ENCODE data around the gene OIT3.
"Not testable (repeated sequence)": the region's sequence is repeated elsewhere in the genome, so short reads cannot be mapped to it uniquely, and the experiment has no call there.

The OIT3 gene

GRCh38 chr10:72913287-72913686, 19.7 kb downstream of the OIT3 start:
- Mint-ChIP-seq H3K27me3 (ENCODE audit: low read depth) (peaks cover 4% of the 10 kb centered on the region), H3K4me1 (ENCODE audit: low read depth) (no peaks in the 10 kb centered on the region), H3K9me3 (no peaks in the 10 kb centered on the region), H3K27ac (no peak overlapping the region), H3K36me3 (ENCODE audit: low read depth) (no peaks in the 10 kb centered on the region), H3K4me3 (no peak overlapping the region)
- DNase-seq (ENCODE audit: low spot score): no peak

GRCh38 chr10:72917201-72917600, 23.7 kb downstream of the OIT3 start:
- H3K36me3 Mint-ChIP-seq (ENCODE audit: low read depth); H3K4me3 Mint-ChIP-seq; H3K27ac Mint-ChIP-seq; DNase-seq (ENCODE audit: low spot score); H3K4me1 Mint-ChIP-seq (ENCODE audit: low read depth): not testable (repeated sequence)
- peaks cover 24% of the 10 kb centered on the region for H3K27me3 Mint-ChIP-seq (ENCODE audit: low read depth)
- H3K9me3 Mint-ChIP-seq: peaks cover 12% of the 10 kb centered on the region

- Mint-ChIP-seq H3K9me3 (peaks cover 15% of the 10 kb centered on the region), H3K27me3 (ENCODE audit: low read depth) (peaks cover 24% of the 10 kb centered on the region)
- not testable (repeated sequence) for H3K27ac Mint-ChIP-seq; H3K4me3 Mint-ChIP-seq; DNase-seq (ENCODE audit: low spot score); H3K4me1 Mint-ChIP-seq (ENCODE audit: low read depth); H3K36me3 Mint-ChIP-seq (ENCODE audit: low read depth)
These were observed 24.3 kb downstream of the OIT3 start for GRCh38 chr10:72917803-72918332.

- no peaks in the 10 kb centered on the region for H3K36me3 Mint-ChIP-seq (ENCODE audit: low read depth)
- H3K27me3 Mint-ChIP-seq (ENCODE audit: low read depth): peaks cover 24% of the 10 kb centered on the region
- no peak overlapping the region for H3K27ac Mint-ChIP-seq
- H3K4me1 Mint-ChIP-seq (ENCODE audit: low read depth): no peaks in the 10 kb centered on the region
- DNase-seq (ENCODE audit: low spot score): no peak
- no peak overlapping the region for H3K4me3 Mint-ChIP-seq
- peaks cover 15% of the 10 kb centered on the region for H3K9me3 Mint-ChIP-seq
These were observed 24.8 kb downstream of the OIT3 start for GRCh38 chr10:72918352-72918751.

- not testable (repeated sequence) for H3K27ac Mint-ChIP-seq; H3K4me3 Mint-ChIP-seq; DNase-seq (ENCODE audit: low spot score); H3K4me1 Mint-ChIP-seq (ENCODE audit: low read depth); H3K36me3 Mint-ChIP-seq (ENCODE audit: low read depth)
- peaks cover 22% of the 10 kb centered on the region for H3K27me3 Mint-ChIP-seq (ENCODE audit: low read depth)
- peaks cover 15% of the 10 kb centered on the region for H3K9me3 Mint-ChIP-seq
These were observed 27.7 kb downstream of the OIT3 start for GRCh38 chr10:72921147-72921683.

GRCh38 chr10:72924351-72924750, 30.8 kb downstream of the OIT3 start:
- Mint-ChIP-seq H3K27me3 (ENCODE audit: low read depth) (peaks cover 20% of the 10 kb centered on the region), H3K36me3 (ENCODE audit: low read depth) (no peaks in the 10 kb centered on the region), H3K27ac (no peak overlapping the region)

GRCh38 chr10:72925951-72926465, 32.5 kb downstream of the OIT3 start:
- peaks cover 9% of the 10 kb centered on the region for H3K27me3 Mint-ChIP-seq (ENCODE audit: low read depth)
- no peak overlapping the region for H3K27ac Mint-ChIP-seq
- H3K4me1 Mint-ChIP-seq (ENCODE audit: low read depth): no peaks in the 10 kb centered on the region
- DNase-seq (ENCODE audit: low spot score): no peak
- H3K4me3 Mint-ChIP-seq: no peak overlapping the region
- peaks cover 9% of the 10 kb centered on the region for H3K9me3 Mint-ChIP-seq
- no peaks in the 10 kb centered on the region for H3K36me3 Mint-ChIP-seq (ENCODE audit: low read depth)

More at GRCh38 chr10:72924351-72924750, 30.8 kb downstream of the OIT3 start:
- peaks cover 15% of the 10 kb centered on the region for H3K9me3 Mint-ChIP-seq
- no peaks in the 10 kb centered on the region for H3K4me1 Mint-ChIP-seq (ENCODE audit: low read depth)
- no peak for DNase-seq (ENCODE audit: low spot score)
- H3K4me3 Mint-ChIP-seq: no peak overlapping the region

GRCh38 chr10:72927485-72927884, 33.9 kb downstream of the OIT3 start:
- no peak for DNase-seq (ENCODE audit: low spot score)
- no peaks in the 10 kb centered on the region for H3K36me3 Mint-ChIP-seq (ENCODE audit: low read depth)
- H3K4me3 Mint-ChIP-seq: no peak overlapping the region
- peaks cover under 1% of the 10 kb centered on the region for H3K9me3 Mint-ChIP-seq
- no peaks in the 10 kb centered on the region for H3K4me1 Mint-ChIP-seq (ENCODE audit: low read depth)
- H3K27ac Mint-ChIP-seq: no peak overlapping the region
- peaks cover 6% of the 10 kb centered on the region for H3K27me3 Mint-ChIP-seq (ENCODE audit: low read depth)

GRCh38 chr10:72928798-72929197, 35.3 kb downstream of the OIT3 start:
- H3K4me1 Mint-ChIP-seq (ENCODE audit: low read depth): no peaks in the 10 kb centered on the region
- peaks cover 6% of the 10 kb centered on the region for H3K27me3 Mint-ChIP-seq (ENCODE audit: low read depth)

GRCh38 chr10:72930276-72930675, 36.7 kb downstream of the OIT3 start:
- Mint-ChIP-seq H3K4me3 (no peak overlapping the region), H3K27me3 (ENCODE audit: low read depth) (peaks cover 6% of the 10 kb centered on the region)
- no peak for DNase-seq (ENCODE audit: low spot score)

More at GRCh38 chr10:72928798-72929197, 35.3 kb downstream of the OIT3 start:
- no peak for DNase-seq (ENCODE audit: low spot score)
- H3K27ac Mint-ChIP-seq: no peak overlapping the region
- no peaks in the 10 kb centered on the region for H3K36me3 Mint-ChIP-seq (ENCODE audit: low read depth)
- no peak overlapping the region for H3K4me3 Mint-ChIP-seq
- H3K9me3 Mint-ChIP-seq: no peaks in the 10 kb centered on the region

GRCh38 chr10:72932259-72933015, 38.9 kb downstream of the OIT3 start:
- Mint-ChIP-seq H3K4me3 (no peak overlapping the region), H3K9me3 (no peaks in the 10 kb centered on the region), H3K27ac (no peak overlapping the region), H3K36me3 (ENCODE audit: low read depth) (no peaks in the 10 kb centered on the region), H3K4me1 (ENCODE audit: low read depth) (no peaks in the 10 kb centered on the region), H3K27me3 (ENCODE audit: low read depth) (peaks cover 14% of the 10 kb centered on the region)
- DNase-seq (ENCODE audit: low spot score): no peak

More at GRCh38 chr10:72930276-72930675, 36.7 kb downstream of the OIT3 start:
- Mint-ChIP-seq H3K9me3 (no peaks in the 10 kb centered on the region), H3K4me1 (ENCODE audit: low read depth) (no peaks in the 10 kb centered on the region), H3K27ac (no peak overlapping the region), H3K36me3 (ENCODE audit: low read depth) (no peaks in the 10 kb centered on the region)

GRCh38 chr10:72935361-72935760, 41.8 kb downstream of the OIT3 start:
- no peaks in the 10 kb centered on the region for H3K36me3 Mint-ChIP-seq (ENCODE audit: low read depth)
- H3K9me3 Mint-ChIP-seq: no peaks in the 10 kb centered on the region
- H3K4me1 Mint-ChIP-seq (ENCODE audit: low read depth): no peaks in the 10 kb centered on the region
- DNase-seq (ENCODE audit: low spot score): no peak
- H3K27ac Mint-ChIP-seq: no peak overlapping the region
- H3K27me3 Mint-ChIP-seq (ENCODE audit: low read depth): peaks cover 11% of the 10 kb centered on the region
- no peak overlapping the region for H3K4me3 Mint-ChIP-seq

- DNase-seq (ENCODE audit: low spot score): no peak
- no peaks in the 10 kb centered on the region for H3K9me3 Mint-ChIP-seq
- peaks cover 4% of the 10 kb centered on the region for H3K4me1 Mint-ChIP-seq (ENCODE audit: low read depth)
- no peaks in the 10 kb centered on the region for H3K36me3 Mint-ChIP-seq (ENCODE audit: low read depth)
- H3K4me3 Mint-ChIP-seq: no peak overlapping the region
- no peak overlapping the region for H3K27ac Mint-ChIP-seq
- peaks cover 19% of the 10 kb centered on the region for H3K27me3 Mint-ChIP-seq (ENCODE audit: low read depth)
These were observed 50.1 kb downstream of the OIT3 start for GRCh38 chr10:72943498-72944234.

- H3K36me3 Mint-ChIP-seq (ENCODE audit: low read depth): no peaks in the 10 kb centered on the region
- no peaks in the 10 kb centered on the region for H3K4me1 Mint-ChIP-seq (ENCODE audit: low read depth)
- no peak overlapping the region for H3K4me3 Mint-ChIP-seq
- no peak for DNase-seq (ENCODE audit: low spot score)
- peaks cover 17% of the 10 kb centered on the region for H3K27me3 Mint-ChIP-seq (ENCODE audit: low read depth)
- H3K27ac Mint-ChIP-seq: no peak overlapping the region
- H3K9me3 Mint-ChIP-seq: no peaks in the 10 kb centered on the region
These were observed 53.4 kb downstream of the OIT3 start for GRCh38 chr10:72946963-72947362.

Measured in T-helper 2 cell treated with Interferon-gamma antibody and Interleukin-4, amounts not matched to agents 5 μg/mL and 100 μg/mL, for 36 hours (primary cell).